Activated CD8-positive, alpha-beta T cell treated with anti-CD3 and anti-CD28 coated beads for 36 hours (primary cell): ENCODE measurements around the gene FOXL2. TPM values are rescaled to one million over a fixed set of nuclear protein-coding genes. Genes with fewer than 3 reads are reported as not detected.
A peak's percentile ranks its signal among the peaks of the same experiment; 100 is the strongest.

Experiments used
- ATAC-seq: fragments of 200-7000 bp; cut with Tn5 transposase; one replicate; pipeline ENCODE4 v1.10.0; 2021; ENCODE audit warnings: mild to moderate bottlenecking, moderate library complexity
- CTCF ChIA-PET: fragments of 350-600 bp; sonication (Branson Sonifier 250); formaldehyde crosslinking; loops from one replicate; lab custom pipeline; 2021; ENCODE audit warnings: antibody characterized with exemption; lab: Charles Lee
- POLR2A ChIA-PET: fragments of 350-600 bp; sonication (Branson Sonifier 250); formaldehyde crosslinking; loops from one replicate; lab custom pipeline; 2021; ENCODE audit warnings: antibody characterized with exemption; lab: Charles Lee
- DNase-seq: peaks from one replicate; pipeline ENCODE4 v3.0.0-alpha.2; 2020
- H3K27ac Mint-ChIP-seq: one replicate; pipeline ENCODE4 v1.8.0; 2021; ENCODE audit warnings: mild to moderate bottlenecking, mixed read lengths
- H3K27me3 Mint-ChIP-seq: one replicate; pipeline ENCODE4 v1.8.0; 2021; ENCODE audit warnings: mixed read lengths
- H3K36me3 Mint-ChIP-seq: one replicate; pipeline ENCODE4 v1.8.0; 2021; ENCODE audit warnings: low read depth, mixed read lengths
- H3K4me1 Mint-ChIP-seq: one replicate; pipeline ENCODE4 v1.8.0; 2021; ENCODE audit warnings: low read depth, mixed read lengths
- H3K4me3 Mint-ChIP-seq: one replicate; pipeline ENCODE4 v1.8.0; 2021; ENCODE audit warnings: mild to moderate bottlenecking, moderate library complexity, mixed read lengths
- H3K9me3 Mint-ChIP-seq: one replicate; pipeline ENCODE4 v1.8.0; 2021; ENCODE audit warnings: mixed read lengths
- intact Hi-C: fragments of 100-400 bp; cut with micrococcal nuclease; formaldehyde crosslinking; loops from one replicate; pipeline ENCODE4 v1.10.0; 2022
- total RNA-seq, 2 experiments: library from RNA; stranded (reverse); gene quantifications; one replicate each; pipeline ENCODE4 v1.2.3, GENCODE V29; 2021
- TF ChIP-seq, protein P1 (sequence below): fragments of 200-600 bp; IDR thresholded peaks from one replicate; pipeline ENCODE4 v1.8.0; 2022; ENCODE audit warnings: antibody characterized with exemption, mild to moderate bottlenecking

Gene FOXL2
- total RNA-seq, 2 experiments from 2014 or later: not detected

DNA sequence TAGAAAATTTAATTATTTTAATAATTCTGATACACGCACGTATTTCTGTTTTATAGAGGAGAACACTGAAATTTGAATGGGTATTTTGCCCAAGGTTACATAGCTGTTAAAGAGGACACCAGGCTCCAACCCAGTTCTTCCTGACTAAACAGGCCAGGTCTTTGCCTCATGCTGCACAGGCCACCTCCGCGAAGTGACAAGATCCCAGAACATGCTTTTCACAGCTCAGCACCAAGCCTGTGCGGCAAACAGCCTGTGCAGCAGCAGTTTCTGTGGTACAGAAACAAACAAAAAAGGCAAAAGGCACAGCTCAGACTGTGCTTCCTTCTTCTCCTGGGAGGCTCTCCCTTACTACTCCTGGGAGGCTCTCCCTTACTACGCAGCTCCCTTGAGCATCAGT, 6.5 kb downstream of the FOXL2 start:
- ATAC-seq (no peak), DNase-seq (no peak)
- Mint-ChIP-seq H3K9me3 (no peaks in the 10 kb centered on the region), H3K4me3 (no peak overlapping the region), H3K36me3 (no peaks in the 10 kb centered on the region), H3K4me1 (peaks cover 47% of the 10 kb centered on the region), H3K27ac (no peak overlapping the region), H3K27me3 (peaks cover 85% of the 10 kb centered on the region)
- intact Hi-C loops: loop anchor here (5.0 to 10.0 kb wide), 2 partner anchors 387 to 1166 kb away; no protein-coding TSS in a partner anchor
- CTCF ChIA-PET: interaction anchor here (1.0 to 2.7 kb wide), 10 partner anchors 8 to 392 kb away, joined by 3 to 14 read pairs (median 4); no protein-coding TSS in a partner anchor
- POLR2A ChIA-PET: interaction anchor here (0.7 kb wide), 1 partner anchor 42 kb away, joined by 5 read pairs; no protein-coding TSS in a partner anchor
- TF ChIP-seq, protein P1, sequence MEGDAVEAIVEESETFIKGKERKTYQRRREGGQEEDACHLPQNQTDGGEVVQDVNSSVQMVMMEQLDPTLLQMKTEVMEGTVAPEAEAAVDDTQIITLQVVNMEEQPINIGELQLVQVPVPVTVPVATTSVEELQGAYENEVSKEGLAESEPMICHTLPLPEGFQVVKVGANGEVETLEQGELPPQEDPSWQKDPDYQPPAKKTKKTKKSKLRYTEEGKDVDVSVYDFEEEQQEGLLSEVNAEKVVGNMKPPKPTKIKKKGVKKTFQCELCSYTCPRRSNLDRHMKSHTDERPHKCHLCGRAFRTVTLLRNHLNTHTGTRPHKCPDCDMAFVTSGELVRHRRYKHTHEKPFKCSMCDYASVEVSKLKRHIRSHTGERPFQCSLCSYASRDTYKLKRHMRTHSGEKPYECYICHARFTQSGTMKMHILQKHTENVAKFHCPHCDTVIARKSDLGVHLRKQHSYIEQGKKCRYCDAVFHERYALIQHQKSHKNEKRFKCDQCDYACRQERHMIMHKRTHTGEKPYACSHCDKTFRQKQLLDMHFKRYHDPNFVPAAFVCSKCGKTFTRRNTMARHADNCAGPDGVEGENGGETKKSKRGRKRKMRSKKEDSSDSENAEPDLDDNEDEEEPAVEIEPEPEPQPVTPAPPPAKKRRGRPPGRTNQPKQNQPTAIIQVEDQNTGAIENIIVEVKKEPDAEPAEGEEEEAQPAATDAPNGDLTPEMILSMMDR: no peak

DNA sequence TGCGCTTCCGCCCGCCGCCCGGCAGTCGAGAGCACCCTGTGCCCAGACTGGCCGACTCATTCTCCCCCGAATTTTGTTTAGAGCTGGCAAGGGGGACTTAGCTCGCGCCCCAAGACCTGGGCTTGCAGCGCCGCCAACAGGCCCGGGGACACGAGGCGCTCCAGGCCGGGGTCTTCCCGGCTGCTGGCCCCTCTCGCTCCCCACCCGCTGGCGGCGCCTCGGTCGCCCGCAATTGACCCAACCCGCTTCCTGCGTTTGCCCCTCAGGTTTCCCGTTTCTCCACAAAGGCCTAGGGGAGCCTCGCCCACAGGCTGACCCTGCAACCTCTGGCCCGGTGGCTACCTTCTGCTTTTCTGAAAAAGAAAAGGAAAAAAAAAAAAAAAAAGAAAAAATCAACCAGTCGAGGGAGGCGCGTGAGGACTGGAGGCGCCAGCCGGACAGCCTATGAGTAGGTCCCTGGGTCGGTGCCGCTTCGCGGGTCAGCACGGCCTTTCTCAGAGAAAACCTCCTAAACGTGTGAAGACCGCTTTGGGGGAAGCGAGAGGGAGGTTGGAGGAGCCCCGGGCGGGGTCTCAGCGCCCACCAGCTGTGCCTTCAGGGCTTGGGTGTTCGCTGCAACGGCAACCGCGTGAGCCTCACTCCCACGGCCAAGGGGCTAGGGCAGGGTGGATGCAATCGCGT, 7.2 kb downstream of the FOXL2 start:
- peaks cover 85% of the 10 kb centered on the region for H3K27me3 Mint-ChIP-seq
- ATAC-seq (no peak), DNase-seq (no peak)
- TF ChIP-seq, protein P1: no peak
- intact Hi-C loops: loop anchor here (5.0 to 10.0 kb wide), 2 partner anchors 388 to 1165 kb away; no protein-coding TSS in a partner anchor
- POLR2A ChIA-PET: interaction anchor here (0.7 kb wide), 1 partner anchor 43 kb away, joined by 5 read pairs; no protein-coding TSS in a partner anchor
- CTCF ChIA-PET: interaction anchor here (0.7 to 2.7 kb wide), 10 partner anchors 9 to 392 kb away, joined by 3 to 14 read pairs (median 4); no protein-coding TSS in a partner anchor
- H3K36me3 Mint-ChIP-seq: no peaks in the 10 kb centered on the region
- H3K4me1 Mint-ChIP-seq: peaks cover 41% of the 10 kb centered on the region
- no peak overlapping the region for H3K27ac Mint-ChIP-seq
- no peaks in the 10 kb centered on the region for H3K9me3 Mint-ChIP-seq
- no peak overlapping the region for H3K4me3 Mint-ChIP-seq

GRCh38 chr3:138938877-138939560, 7.9 kb downstream of the FOXL2 start:
- peaks cover 35% of the 10 kb centered on the region for H3K4me1 Mint-ChIP-seq
- H3K27me3 Mint-ChIP-seq: peaks cover 86% of the 10 kb centered on the region

DNA sequence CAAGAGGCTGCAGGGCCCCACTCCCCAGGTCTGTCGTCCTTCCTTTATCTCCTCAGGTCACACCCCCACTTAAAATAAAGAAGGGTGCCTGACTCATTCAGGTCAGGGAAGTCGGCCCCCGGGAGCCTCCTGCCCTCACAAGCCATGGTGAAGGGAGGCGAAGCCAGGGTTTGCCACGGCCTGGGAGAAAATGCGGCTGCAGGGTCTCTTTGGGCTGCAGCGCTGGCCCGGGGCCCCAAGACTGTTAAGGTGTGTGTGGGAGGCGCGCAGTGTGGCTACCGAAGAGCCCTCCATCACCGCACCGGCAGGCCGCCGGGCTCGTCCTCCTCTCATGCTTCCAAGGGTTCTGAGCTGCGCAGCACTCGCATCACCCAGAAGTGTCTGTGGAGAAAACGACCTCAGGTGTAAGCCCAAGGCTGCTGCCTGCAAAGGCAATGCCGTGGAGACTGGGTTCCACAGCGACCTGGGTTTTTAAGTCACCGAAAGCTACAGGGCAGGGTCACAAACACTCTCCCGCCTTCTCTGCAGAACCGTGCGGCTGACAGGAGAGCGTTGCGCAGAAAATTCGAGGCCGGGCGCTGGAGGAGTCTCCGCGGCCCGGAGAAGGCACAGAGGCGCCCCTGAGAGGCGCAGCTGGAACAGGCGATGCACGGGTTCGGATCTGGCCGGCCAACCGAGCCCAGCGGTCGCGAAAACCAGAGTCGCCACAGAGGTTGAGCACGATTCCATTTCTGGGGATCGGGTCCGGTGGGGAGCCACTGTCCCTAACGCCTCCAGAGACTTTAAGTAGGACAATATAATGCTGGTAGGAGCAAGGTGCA, 8.7 kb downstream of the FOXL2 start:
- no peaks in the 10 kb centered on the region for H3K36me3 Mint-ChIP-seq
- ChIA-PET POLR2A (interaction anchor here (1.0 kb wide), 1 partner anchor 21 kb away, joined by 3 read pairs; no protein-coding TSS in a partner anchor), CTCF (interaction anchor here (1.3 kb wide), 1 partner anchor 13 kb away, joined by 4 read pairs; no protein-coding TSS in a partner anchor)
- peak; percentile 28 for DNase-seq
- no peak overlapping the region for H3K27ac Mint-ChIP-seq
- peaks cover 31% of the 10 kb centered on the region for H3K4me1 Mint-ChIP-seq
- peak; percentile 25 for ATAC-seq
- H3K9me3 Mint-ChIP-seq: no peaks in the 10 kb centered on the region
- H3K27me3 Mint-ChIP-seq: peaks cover 84% of the 10 kb centered on the region
- H3K4me3 Mint-ChIP-seq: peak overlapping the region; percentile 11
- TF ChIP-seq, protein P1: no peak
- intact Hi-C loops: no loop called here

More at GRCh38 chr3:138938877-138939560, 7.9 kb downstream of the FOXL2 start:
- Mint-ChIP-seq H3K27ac (no peak overlapping the region), H3K4me3 (no peak overlapping the region), H3K9me3 (no peaks in the 10 kb centered on the region), H3K36me3 (no peaks in the 10 kb centered on the region)
- DNase-seq (no peak), ATAC-seq (no peak)
- intact Hi-C loops: no loop called here
- TF ChIP-seq, protein P1: no peak
- POLR2A ChIA-PET: interaction anchor here (1.0 kb wide), 1 partner anchor 21 kb away, joined by 3 read pairs; no protein-coding TSS in a partner anchor
- CTCF ChIA-PET: interaction anchor here (0.7 to 2.7 kb wide), 4 partner anchors 13 to 390 kb away, joined by 3 to 14 read pairs (median 6); no protein-coding TSS in a partner anchor
